ENCODE data around the gene MRPL2. TPM values are rescaled to one million over a fixed set of nuclear protein-coding genes. Genes with fewer than 3 reads are reported as not detected.

Gene MRPL2
- total and polyA plus RNA-seq, 2 donors from 2014 or later = 56.6 to 127 TPM

DNA sequence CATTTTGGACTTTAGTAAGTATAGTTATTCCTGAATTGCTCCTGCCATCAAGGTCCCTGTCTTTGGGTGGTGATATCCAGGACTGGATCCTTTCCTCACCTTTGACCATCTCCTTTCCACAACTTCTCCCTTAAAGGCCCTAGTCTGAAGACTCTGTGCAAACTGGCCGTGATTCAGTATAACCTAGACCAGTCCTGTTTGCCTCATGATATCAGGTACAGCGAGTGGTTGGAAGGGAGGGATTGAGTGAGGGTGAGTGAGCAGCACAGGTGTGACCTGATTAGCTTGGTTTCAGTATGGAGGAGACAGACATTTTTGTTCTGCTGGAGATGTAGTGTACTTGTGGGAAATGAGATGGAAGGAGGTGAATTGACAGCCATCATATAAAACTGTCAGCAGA is 40.1 kb downstream of the MRPL2 start:
- peaks cover 0 to 21% (median 20%) of the 10 kb centered on the region in 3 donors for H3K4me1 ChIP-seq (ENCODE audit: control insufficient read depth in 2 of 3, insufficient read depth in 2 of 3, low read depth in 1 of 3, low read length in 3 of 3)
- intact Hi-C loops (cut with DNase I) = no loop called here
- H3K9ac ChIP-seq (ENCODE audit: low read length in 3 of 3) = no peak overlapping the region

DNA sequence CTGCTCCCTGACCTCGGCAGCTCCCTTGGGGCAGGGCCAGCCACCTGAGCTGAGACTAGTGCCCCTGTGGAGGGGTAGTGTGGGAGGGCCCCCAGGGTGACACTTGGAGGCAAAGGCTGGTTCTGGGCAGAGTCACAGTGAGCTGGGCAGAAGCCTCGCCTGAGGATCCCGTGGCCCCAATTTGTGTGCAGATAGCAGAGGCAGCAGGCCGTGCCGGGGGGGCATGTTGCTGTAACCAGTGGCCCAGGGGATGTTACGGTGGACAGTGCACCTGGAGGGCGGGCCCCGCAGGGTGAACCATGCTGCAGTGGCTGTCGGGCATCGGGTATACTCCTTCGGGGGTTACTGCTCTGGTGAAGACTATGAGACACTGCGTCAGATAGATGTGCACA is 42.3 kb downstream of the MRPL2 start:
- Histone ChIP-seq H3K27ac (ENCODE audit: low read depth in 2 of 2, low read length in 2 of 2) (no peak overlapping the region), H3K4me1 (ENCODE audit: control insufficient read depth in 2 of 3, insufficient read depth in 2 of 3, low read depth in 1 of 3, low read length in 3 of 3) (peaks cover 2 to 26% (median 24%) of the 10 kb centered on the region in 3 donors), H3K36me3 (ENCODE audit: control insufficient read depth in 2 of 3, insufficient read depth in 3 of 3, low read length in 3 of 3) (peaks cover 5 to 14% (median 12%) of the 10 kb centered on the region in 3 donors), H3K27me3 (ENCODE audit: control insufficient read depth, insufficient read depth, low read length) (no peaks in the 10 kb centered on the region), H3K4me3 (ENCODE audit: low read length in 3 of 3) (no peak overlapping the region), H3K9me3 (ENCODE audit: control insufficient read depth in 2 of 3, insufficient read depth in 1 of 3, low read length in 3 of 3) (no peaks in the 10 kb centered on the region), H3K9ac (ENCODE audit: low read length in 3 of 3) (no peak overlapping the region)
- TF ChIP-seq CTCF (IDR thresholded peaks at IDR 0.05; ENCODE audit: borderline replicate concordance, extremely low read depth, insufficient read depth) = no peak
- intact Hi-C loops (cut with DNase I) = no loop called here
- DNase-seq (no peak), FAIRE-seq (no peak)

More for the DNA sequence above, 40.1 kb downstream of the MRPL2 start:
- H3K9me3 ChIP-seq (ENCODE audit: control insufficient read depth in 2 of 3, insufficient read depth in 1 of 3, low read length in 3 of 3) = no peaks in the 10 kb centered on the region
- H3K36me3 ChIP-seq (ENCODE audit: control insufficient read depth in 2 of 3, insufficient read depth in 3 of 3, low read length in 3 of 3) = peaks cover 5 to 15% (median 14%) of the 10 kb centered on the region in 3 donors
- DNase-seq = no peak
- FAIRE-seq = no peak
- TF ChIP-seq CTCF (IDR thresholded peaks at IDR 0.05; ENCODE audit: borderline replicate concordance, extremely low read depth, insufficient read depth) = no peak
- H3K27ac ChIP-seq (ENCODE audit: low read depth in 2 of 2, low read length in 2 of 2) = no peak overlapping the region
- H3K27me3 ChIP-seq (ENCODE audit: control insufficient read depth, insufficient read depth, low read length) = no peaks in the 10 kb centered on the region
- no peak overlapping the region for H3K4me3 ChIP-seq (ENCODE audit: low read length in 3 of 3)

DNA sequence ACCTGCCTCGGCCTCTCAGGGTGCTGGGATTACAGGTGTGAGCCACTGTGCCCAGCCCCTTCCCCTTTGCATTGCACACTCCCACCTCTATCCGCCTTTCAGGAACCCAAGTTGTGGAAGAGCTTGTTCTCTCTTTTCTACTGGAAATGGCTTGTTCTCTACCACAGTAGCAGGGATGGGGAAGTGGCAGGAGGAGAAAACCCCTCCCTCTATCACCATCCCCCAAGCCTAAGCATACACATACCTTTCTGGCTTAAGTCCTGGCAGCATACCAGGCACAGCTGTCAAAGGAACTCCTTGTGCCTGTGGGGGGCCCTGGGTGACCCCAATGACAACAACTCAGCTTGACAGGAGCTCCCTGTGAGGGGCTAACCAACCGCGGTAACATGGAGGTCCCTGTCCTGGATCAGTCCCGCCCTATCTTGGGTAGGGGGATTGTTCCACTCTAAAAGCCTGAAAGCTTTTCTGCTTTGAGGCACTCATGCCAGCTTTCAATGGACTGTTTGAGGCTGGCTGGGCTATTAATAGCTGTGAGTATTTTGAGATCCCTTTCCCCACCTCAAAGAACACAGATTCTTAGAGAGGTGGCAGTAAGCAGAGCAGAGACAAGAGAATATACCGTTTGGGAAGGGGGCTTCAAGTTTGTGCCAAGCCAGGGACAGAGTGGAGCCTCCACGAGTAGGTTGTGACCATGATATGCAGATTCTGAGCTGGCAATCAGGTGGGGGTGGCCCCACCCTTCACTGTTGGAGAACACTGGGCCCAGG is 42.9 kb downstream of the MRPL2 start:
- intact Hi-C loops (cut with DNase I) = no loop called here
- no peak for FAIRE-seq
- no peaks in the 10 kb centered on the region for H3K27me3 ChIP-seq (ENCODE audit: control insufficient read depth, insufficient read depth, low read length)
- no peak for DNase-seq
- no peaks in the 10 kb centered on the region for H3K9me3 ChIP-seq (ENCODE audit: control insufficient read depth in 2 of 3, insufficient read depth in 1 of 3, low read length in 3 of 3)
- H3K4me1 ChIP-seq (ENCODE audit: control insufficient read depth in 2 of 3, insufficient read depth in 2 of 3, low read depth in 1 of 3, low read length in 3 of 3) = peaks cover 2 to 26% (median 24%) of the 10 kb centered on the region in 3 donors
- TF ChIP-seq CTCF (IDR thresholded peaks at IDR 0.05; ENCODE audit: borderline replicate concordance, extremely low read depth, insufficient read depth) = no peak
- peaks cover 7 to 18% (median 15%) of the 10 kb centered on the region in 3 donors for H3K36me3 ChIP-seq (ENCODE audit: control insufficient read depth in 2 of 3, insufficient read depth in 3 of 3, low read length in 3 of 3)
- H3K9ac ChIP-seq (ENCODE audit: low read length in 3 of 3) = no peak overlapping the region
- H3K4me3 ChIP-seq (ENCODE audit: low read length in 3 of 3) = no peak overlapping the region
- H3K27ac ChIP-seq (ENCODE audit: low read depth in 2 of 2, low read length in 2 of 2) = no peak overlapping the region

All from kidney (tissue), 14 donors.